ENCODE results near the gene CDKAL1. TPM values are rescaled to one million over a fixed set of nuclear protein-coding genes. Genes with fewer than 3 reads are reported as not detected.

Gene CDKAL1
- total and polyA plus RNA-seq, 2 of the 13 experiments (the other 11 are each of a cell fraction or from before 2014, with no cell fraction given) = 9.5 to 27.7 TPM

DNA sequence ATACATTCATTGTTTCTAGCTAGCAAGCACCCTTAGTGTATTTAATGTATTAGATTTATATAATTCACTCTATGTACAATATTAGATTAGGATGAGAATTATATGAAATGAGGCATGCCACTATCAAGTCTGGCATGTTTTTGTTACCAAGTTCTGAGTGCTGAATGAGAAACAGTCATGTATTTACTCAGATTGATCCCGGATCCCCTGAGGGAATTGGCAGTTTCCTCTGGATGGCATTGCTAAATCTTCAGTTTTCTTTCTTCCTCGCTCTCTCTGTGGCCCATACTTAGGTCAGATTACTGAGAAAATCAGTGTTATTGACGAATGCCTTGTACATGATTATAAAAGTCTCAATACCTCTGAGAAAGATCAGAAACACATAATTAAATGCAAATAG lies 66.6 kb downstream of the CDKAL1 start:
- no peak overlapping the region for H3K4me2 ChIP-seq (ENCODE audit: low read depth, low read length)
- no peak overlapping the region for H3K4me3 ChIP-seq (replicated peaks in 1 of 3; ENCODE audit: insufficient read depth in 1 of 3, low read depth in 2 of 3, low read length in 3 of 3)
- ATAC-seq (no peak), FAIRE-seq (no peak), DNase-seq (ENCODE audit: low spot score) (no peak)
- H3K4me1 ChIP-seq (ENCODE audit: insufficient read depth, low read length) = no peaks in the 10 kb centered on the region
- WGBS (ENCODE audit: low lambda C conversion rate) = 97% methylated on average over 3 of the region's 3 CpGs
- H2AFZ ChIP-seq (ENCODE audit: low read length) = no peak overlapping the region
- no peaks in the 10 kb centered on the region for H3K79me2 ChIP-seq (ENCODE audit: insufficient read depth, low read length)
- H4K20me1 ChIP-seq (ENCODE audit: insufficient read depth, low read length) = no peaks in the 10 kb centered on the region
- no peaks in the 10 kb centered on the region for H3K27me3 ChIP-seq (ENCODE audit: control insufficient read depth in 1 of 2, insufficient read depth in 2 of 2, low read length in 2 of 2)
- ChIA-PET CTCF (ENCODE audit: low intra/inter-chr PET ratio, low total read pairs) (no interaction called here), POLR2A (no interaction called here)
- intact Hi-C loops (cut with micrococcal nuclease; ENCODE audit: unreplicated experiment) (no loop called here), in situ Hi-C loops (cut with HindIII; ENCODE audit: extremely low pct_ligation_motif_present, low pct_unique_long_range_greater_than_20kb) (no loop called here)
- H3K9ac ChIP-seq (ENCODE audit: insufficient read depth, low read depth, low read length) = no peak overlapping the region
- H3K36me3 ChIP-seq (replicated peaks in 1 of 2; ENCODE audit: control insufficient read depth in 1 of 2, insufficient read depth in 2 of 2, low read length in 2 of 2) = peaks cover 1 to 7% of the 10 kb centered on the region in 2 experiments; a peak in 2 of 5 replicates
- no peak overlapping the region for H3K27ac ChIP-seq (ENCODE audit: extremely low read length, insufficient read depth, low read length)
- BruUV-seq (replicated peaks) = no TSS peak
- no peaks in the 10 kb centered on the region for H3K9me3 ChIP-seq (ENCODE audit: low read length)
- TF ChIP-seq SPEN (CRISPR knock-in tag; IDR thresholded peaks at IDR 0.05; ENCODE audit: low read depth) = no peak
- TF ChIP-seq, protein P1, sequence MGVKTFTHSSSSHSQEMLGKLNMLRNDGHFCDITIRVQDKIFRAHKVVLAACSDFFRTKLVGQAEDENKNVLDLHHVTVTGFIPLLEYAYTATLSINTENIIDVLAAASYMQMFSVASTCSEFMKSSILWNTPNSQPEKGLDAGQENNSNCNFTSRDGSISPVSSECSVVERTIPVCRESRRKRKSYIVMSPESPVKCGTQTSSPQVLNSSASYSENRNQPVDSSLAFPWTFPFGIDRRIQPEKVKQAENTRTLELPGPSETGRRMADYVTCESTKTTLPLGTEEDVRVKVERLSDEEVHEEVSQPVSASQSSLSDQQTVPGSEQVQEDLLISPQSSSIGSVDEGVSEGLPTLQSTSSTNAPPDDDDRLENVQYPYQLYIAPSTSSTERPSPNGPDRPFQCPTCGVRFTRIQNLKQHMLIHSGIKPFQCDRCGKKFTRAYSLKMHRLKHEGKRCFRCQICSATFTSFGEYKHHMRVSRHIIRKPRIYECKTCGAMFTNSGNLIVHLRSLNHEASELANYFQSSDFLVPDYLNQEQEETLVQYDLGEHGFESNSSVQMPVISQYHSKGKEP (CRISPR knock-in tag; IDR thresholded peaks at IDR 0.05) = no peak
- no peak for TF ChIP-seq NCOR1 (IDR thresholded peaks at IDR 0.05; ENCODE audit: borderline replicate concordance, low read length)
- no peak for TF ChIP-seq ZNF407 (CRISPR knock-in tag; IDR thresholded peaks at IDR 0.05; ENCODE audit: not compliant biosample characterization)
- TF ChIP-seq ASH2L (IDR thresholded peaks at IDR 0.05; ENCODE audit: insufficient read length, low read depth, low read length) = no peak
- TF ChIP-seq, protein P2, sequence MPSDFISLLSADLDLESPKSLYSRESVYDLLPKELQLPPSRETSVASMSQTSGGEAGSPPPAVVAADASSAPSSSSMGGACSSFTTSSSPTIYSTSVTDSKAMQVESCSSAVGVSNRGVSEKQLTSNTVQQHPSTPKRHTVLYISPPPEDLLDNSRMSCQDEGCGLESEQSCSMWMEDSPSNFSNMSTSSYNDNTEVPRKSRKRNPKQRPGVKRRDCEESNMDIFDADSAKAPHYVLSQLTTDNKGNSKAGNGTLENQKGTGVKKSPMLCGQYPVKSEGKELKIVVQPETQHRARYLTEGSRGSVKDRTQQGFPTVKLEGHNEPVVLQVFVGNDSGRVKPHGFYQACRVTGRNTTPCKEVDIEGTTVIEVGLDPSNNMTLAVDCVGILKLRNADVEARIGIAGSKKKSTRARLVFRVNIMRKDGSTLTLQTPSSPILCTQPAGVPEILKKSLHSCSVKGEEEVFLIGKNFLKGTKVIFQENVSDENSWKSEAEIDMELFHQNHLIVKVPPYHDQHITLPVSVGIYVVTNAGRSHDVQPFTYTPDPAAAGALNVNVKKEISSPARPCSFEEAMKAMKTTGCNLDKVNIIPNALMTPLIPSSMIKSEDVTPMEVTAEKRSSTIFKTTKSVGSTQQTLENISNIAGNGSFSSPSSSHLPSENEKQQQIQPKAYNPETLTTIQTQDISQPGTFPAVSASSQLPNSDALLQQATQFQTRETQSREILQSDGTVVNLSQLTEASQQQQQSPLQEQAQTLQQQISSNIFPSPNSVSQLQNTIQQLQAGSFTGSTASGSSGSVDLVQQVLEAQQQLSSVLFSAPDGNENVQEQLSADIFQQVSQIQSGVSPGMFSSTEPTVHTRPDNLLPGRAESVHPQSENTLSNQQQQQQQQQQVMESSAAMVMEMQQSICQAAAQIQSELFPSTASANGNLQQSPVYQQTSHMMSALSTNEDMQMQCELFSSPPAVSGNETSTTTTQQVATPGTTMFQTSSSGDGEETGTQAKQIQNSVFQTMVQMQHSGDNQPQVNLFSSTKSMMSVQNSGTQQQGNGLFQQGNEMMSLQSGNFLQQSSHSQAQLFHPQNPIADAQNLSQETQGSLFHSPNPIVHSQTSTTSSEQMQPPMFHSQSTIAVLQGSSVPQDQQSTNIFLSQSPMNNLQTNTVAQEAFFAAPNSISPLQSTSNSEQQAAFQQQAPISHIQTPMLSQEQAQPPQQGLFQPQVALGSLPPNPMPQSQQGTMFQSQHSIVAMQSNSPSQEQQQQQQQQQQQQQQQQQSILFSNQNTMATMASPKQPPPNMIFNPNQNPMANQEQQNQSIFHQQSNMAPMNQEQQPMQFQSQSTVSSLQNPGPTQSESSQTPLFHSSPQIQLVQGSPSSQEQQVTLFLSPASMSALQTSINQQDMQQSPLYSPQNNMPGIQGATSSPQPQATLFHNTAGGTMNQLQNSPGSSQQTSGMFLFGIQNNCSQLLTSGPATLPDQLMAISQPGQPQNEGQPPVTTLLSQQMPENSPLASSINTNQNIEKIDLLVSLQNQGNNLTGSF (CRISPR knock-in tag; IDR thresholded peaks at IDR 0.05) = no peak
- no peak for TF ChIP-seq ZNF549 (CRISPR knock-in tag; IDR thresholded peaks at IDR 0.05)
- TF ChIP-seq ADNP (CRISPR knock-in tag; IDR thresholded peaks at IDR 0.05) = no peak
- no peak for TF ChIP-seq ZFAT (CRISPR knock-in tag; conservative IDR thresholded peaks at IDR 0.05)
